Activated T-helper 2 cell treated with anti-CD3 and anti-CD28 coated beads, Interferon-gamma antibody, Interleukin-2, Interleukin-4, amounts not matched to agents 10 μg/mL and 5 μg/mL and 100 μg/mL, durations not matched to agents 14 hours and 24 hours and 36 hours (primary cell): ENCODE data around the gene RETREG3. TPM values are rescaled to one million over a fixed set of nuclear protein-coding genes. Genes with fewer than 3 reads are reported as not detected.

Experiments used
- DNase-seq: peaks from one replicate; pipeline ENCODE4 v3.0.0; 2021; ENCODE audit warnings: low spot score
- H3K27ac Mint-ChIP-seq: one replicate; pipeline ENCODE4 v1.8.0; 2021; ENCODE audit warnings: mixed read lengths
- H3K27me3 Mint-ChIP-seq: one replicate; pipeline ENCODE4 v1.8.0; 2021; ENCODE audit warnings: low read depth, mixed read lengths
- H3K36me3 Mint-ChIP-seq: one replicate; pipeline ENCODE4 v1.8.0; 2021; ENCODE audit warnings: low read depth, mixed read lengths
- H3K4me1 Mint-ChIP-seq: one replicate; pipeline ENCODE4 v1.8.0; 2021; ENCODE audit warnings: low read depth, mixed read lengths
- H3K4me3 Mint-ChIP-seq: one replicate; pipeline ENCODE4 v1.8.0; 2021; ENCODE audit warnings: low read depth, mild to moderate bottlenecking, moderate library complexity, mixed read lengths
- H3K9me3 Mint-ChIP-seq: one replicate; pipeline ENCODE4 v1.8.0; 2021; ENCODE audit warnings: mixed read lengths
- intact Hi-C: fragments of 100-400 bp; cut with micrococcal nuclease; formaldehyde crosslinking; loops from one replicate; pipeline ENCODE4 v1.15.1; 2023
- total RNA-seq: library from RNA; stranded (reverse); gene quantifications from 2 replicates; pipeline ENCODE4 v1.2.3, GENCODE V29; 2022

The RETREG3 gene
- total RNA-seq, 1 donor from 2014 or later: 37.7 TPM

DNA sequence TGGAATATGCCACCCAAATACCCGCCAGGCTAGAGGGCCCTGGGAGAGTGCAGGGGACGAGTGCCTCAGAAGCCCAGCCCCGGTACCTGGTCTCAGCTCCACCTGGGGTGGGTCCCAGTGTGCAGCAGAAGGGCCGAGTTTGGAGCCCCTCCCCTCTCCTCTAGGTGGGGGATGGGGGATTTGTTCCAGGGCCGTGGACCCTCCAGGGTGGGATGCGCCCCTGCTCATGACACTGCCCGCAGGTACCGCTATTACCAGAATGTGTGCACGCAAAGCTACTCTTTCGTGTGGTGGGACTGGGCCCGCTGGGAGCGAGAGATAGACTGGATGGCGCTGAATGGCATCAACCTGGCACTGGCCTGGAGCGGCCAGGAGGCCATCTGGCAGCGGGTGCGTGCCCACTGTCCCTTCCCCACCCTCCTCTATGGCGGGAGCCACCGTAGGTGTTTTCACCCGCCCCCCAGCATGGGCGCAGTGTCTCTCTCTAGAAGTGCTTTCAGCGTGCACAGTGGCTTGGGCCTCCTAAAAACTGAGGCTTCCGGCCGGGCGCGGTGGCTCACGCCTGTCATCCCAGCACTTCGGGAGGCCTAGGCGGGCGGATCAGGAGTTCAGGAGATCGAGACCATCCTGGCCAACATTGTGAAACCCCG is 71.9 kb downstream of the RETREG3 start:
- Mint-ChIP-seq H3K36me3 (peaks cover 18% of the 10 kb centered on the region), H3K27me3 (peaks cover 8% of the 10 kb centered on the region), H3K4me3 (peak overlapping the region; percentile 88), H3K9me3 (no peaks in the 10 kb centered on the region), H3K27ac (peak overlapping the region; percentile 70), H3K4me1 (peaks cover 25% of the 10 kb centered on the region)
- intact Hi-C loops: no loop called here
- no peak for DNase-seq

GRCh38 chr17:42536372-42537155 is 72.6 kb downstream of the RETREG3 start:
- H3K27ac Mint-ChIP-seq: peak overlapping the region; percentile 70
- no peaks in the 10 kb centered on the region for H3K9me3 Mint-ChIP-seq
- H3K4me3 Mint-ChIP-seq: peak overlapping the region; percentile 88
- peak; percentile 74 for DNase-seq
- H3K4me1 Mint-ChIP-seq: peaks cover 28% of the 10 kb centered on the region
- H3K36me3 Mint-ChIP-seq: peaks cover 17% of the 10 kb centered on the region
- intact Hi-C loops: no loop called here
- H3K27me3 Mint-ChIP-seq: peaks cover 8% of the 10 kb centered on the region

DNA sequence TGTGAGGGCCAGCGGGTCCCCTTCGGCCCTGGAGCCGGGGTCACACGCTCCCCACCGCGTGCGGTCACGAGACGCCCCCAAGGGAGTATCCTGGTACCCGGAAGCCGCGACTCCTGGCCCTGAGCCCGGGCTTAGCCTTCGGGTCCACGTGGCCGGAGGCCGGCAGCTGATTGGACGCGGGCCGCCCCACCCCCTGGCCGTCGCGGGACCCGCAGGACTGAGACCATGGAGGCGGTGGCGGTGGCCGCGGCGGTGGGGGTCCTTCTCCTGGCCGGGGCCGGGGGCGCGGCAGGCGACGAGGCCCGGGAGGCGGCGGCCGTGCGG is 73.2 kb downstream of the RETREG3 start, which contains the start of gene NAGLU:
Gene NAGLU, plus strand, starts transcription at position 194 of the 324 bp plus-strand sequence. Its CDS starts 32 bp downstream, at position 226.
- Mint-ChIP-seq H3K27ac (peak within 1 kb of the TSS; percentile 89), H3K36me3 (peaks cover 13% of the 10 kb centered on the region), H3K27me3 (peaks cover 8% of the 10 kb centered on the region), H3K9me3 (no peaks in the 10 kb centered on the region), H3K4me1 (peaks cover 27% of the 10 kb centered on the region), H3K4me3 (peak within 1 kb of the TSS; percentile 88)
- peak; percentile 85 for DNase-seq
- intact Hi-C loops: no loop called here

DNA sequence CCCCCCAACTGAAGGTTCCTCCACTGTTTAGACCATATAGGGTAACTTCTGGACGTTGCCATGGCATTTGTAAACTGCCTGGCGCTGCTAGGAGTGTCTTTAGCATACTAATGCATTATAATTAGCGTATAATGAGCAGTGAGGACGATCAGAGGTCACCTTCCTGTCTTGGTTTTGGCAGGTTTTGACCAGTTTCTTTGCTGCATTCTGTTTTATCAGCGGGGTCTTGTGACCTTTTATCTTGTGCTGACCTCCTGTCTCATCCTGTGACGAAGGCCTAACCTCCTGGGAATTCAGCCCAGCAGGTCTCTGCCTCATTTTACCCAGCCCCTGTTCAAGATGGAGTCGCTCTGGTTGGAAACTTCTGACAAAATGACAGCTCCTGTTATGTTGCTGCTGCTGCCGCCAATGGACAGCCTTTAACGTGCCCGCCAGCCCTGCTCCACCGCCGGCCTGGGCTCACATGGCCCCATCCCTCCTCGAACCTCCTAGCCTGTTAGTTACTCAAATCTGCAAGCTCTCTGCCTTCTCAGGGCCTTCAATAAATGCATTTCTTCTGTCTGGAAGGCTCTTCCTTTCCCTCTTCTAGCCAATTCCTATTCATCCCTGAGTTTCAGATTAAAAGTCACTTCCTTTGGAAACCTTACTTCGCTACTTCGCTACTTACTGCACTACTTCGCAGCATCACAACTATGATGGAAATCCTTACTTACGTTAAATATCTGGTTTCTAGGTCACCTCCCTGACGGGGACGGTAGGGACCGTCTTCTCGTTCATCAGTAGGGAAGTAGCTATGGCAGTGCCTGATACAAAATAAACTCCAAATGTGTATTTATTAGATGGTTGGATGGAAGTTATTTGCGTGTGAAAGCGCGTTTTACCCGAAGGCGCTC is 73.8 kb downstream of the RETREG3 start:
- Mint-ChIP-seq H3K4me1 (peaks cover 25% of the 10 kb centered on the region), H3K9me3 (no peaks in the 10 kb centered on the region), H3K36me3 (peaks cover 9% of the 10 kb centered on the region), H3K27me3 (peaks cover 8% of the 10 kb centered on the region), H3K27ac (peak overlapping the region; percentile 89), H3K4me3 (peak overlapping the region; percentile 83)
- intact Hi-C loops: no loop called here
- DNase-seq: no peak

GRCh38 chr17:42531455-42532354 is 77.5 kb downstream of the RETREG3 start:
- Mint-ChIP-seq H3K36me3 (no peaks in the 10 kb centered on the region), H3K4me3 (peak overlapping the region; percentile 75), H3K4me1 (peaks cover 29% of the 10 kb centered on the region), H3K9me3 (no peaks in the 10 kb centered on the region), H3K27ac (no peak overlapping the region), H3K27me3 (peaks cover 8% of the 10 kb centered on the region)
- peak; percentile 45 for DNase-seq
- intact Hi-C loops: no loop called here

- peaks cover 29% of the 10 kb centered on the region for H3K4me1 Mint-ChIP-seq
- H3K27ac Mint-ChIP-seq: no peak overlapping the region
- DNase-seq: no peak
- H3K36me3 Mint-ChIP-seq: no peaks in the 10 kb centered on the region
- H3K4me3 Mint-ChIP-seq: no peak overlapping the region
- intact Hi-C loops: no loop called here
- H3K9me3 Mint-ChIP-seq: no peaks in the 10 kb centered on the region
- peaks cover 8% of the 10 kb centered on the region for H3K27me3 Mint-ChIP-seq
Observed at GRCh38 chr17:42530952-42531454, 78.2 kb downstream of the RETREG3 start.

Other genes starting within 250 kb of the RETREG3 start
- gene STAT3, start 220.9 kb downstream of the RETREG3 start, total RNA-seq: 250 and 262 TPM in 2 replicates
- gene CAVIN1, start 186.1 kb downstream of the RETREG3 start, total RNA-seq: 3.5 and 3.8 TPM in 2 replicates
- 16.0 and 17.5 TPM in 2 replicates for gene ATP6V0A1, start 150.5 kb downstream of the RETREG3 start, total RNA-seq
- gene NAGLU, start 73.1 kb downstream of the RETREG3 start, total RNA-seq: 17.4 and 19.9 TPM in 2 replicates
- gene HSD17B1, start 56.5 kb downstream of the RETREG3 start, total RNA-seq: 0.91 and 1.4 TPM in 2 replicates
- gene COASY, start 47.2 kb downstream of the RETREG3 start, total RNA-seq: 90.6 and 91.6 TPM in 2 replicates
- 54.8 and 60.0 TPM in 2 replicates for gene MLX, start 42.3 kb downstream of the RETREG3 start, total RNA-seq
- gene PSMC3IP, start 31.6 kb downstream of the RETREG3 start, total RNA-seq: 23.3 and 26.6 TPM in 2 replicates
- 85.5 and 94.9 TPM in 2 replicates for gene TUBG1, start 309 bp upstream of the RETREG3 start, total RNA-seq
- 12.2 and 12.6 TPM in 2 replicates for gene TUBG2, start 49.9 kb upstream of the RETREG3 start, total RNA-seq
- gene PLEKHH3, start 67.6 kb upstream of the RETREG3 start, total RNA-seq: 0.57 and 1.0 TPM in 2 replicates
- gene CCR10, start 72.5 kb upstream of the RETREG3 start, total RNA-seq: 0.16 and 0.23 TPM in 2 replicates
- gene CNTNAP1, start 73.2 kb upstream of the RETREG3 start, total RNA-seq: 1.3 and 2.4 TPM in 2 replicates
- gene EZH1, start 135.7 kb upstream of the RETREG3 start, total RNA-seq: 36.1 and 37.1 TPM in 2 replicates
- gene RAMP2, start 151.9 kb upstream of the RETREG3 start, total RNA-seq: not detected in 2 replicates
- gene VPS25, start 164.1 kb upstream of the RETREG3 start, total RNA-seq: 88.8 and 90.4 TPM in 2 replicates
- 0.16 and 0.28 TPM in 2 replicates for gene WNK4, start 171.2 kb upstream of the RETREG3 start, total RNA-seq
- 51.2 and 51.7 TPM in 2 replicates for gene COA3, start 189.3 kb upstream of the RETREG3 start, total RNA-seq
- 0.09 TPM in 1 of 2 replicates, not detected in the other for gene CNTD1, start 189.5 kb upstream of the RETREG3 start, total RNA-seq
- 97.2 and 104 TPM in 2 replicates for gene BECN1, start 214.9 kb upstream of the RETREG3 start, total RNA-seq
- gene PSME3, start 224.0 kb upstream of the RETREG3 start, total RNA-seq: 172 TPM in 2 replicates
- 3.2 TPM in 2 replicates for gene AOC2, start 235.2 kb upstream of the RETREG3 start, total RNA-seq
- 1.6 and 2.4 TPM in 2 replicates for gene AOC3, start 241.8 kb upstream of the RETREG3 start, total RNA-seq